Activated CD4-positive, alpha-beta T cell treated with anti-CD3 and anti-CD28 coated beads, Interleukin-2, Interleukin-6, amounts not matched to agents 100 ng/mL and 50 ng/mL, durations not matched to agents 16 hours and 8 hours (primary cell): ENCODE data around the gene NDUFC2.
"Not testable (repeated sequence)": the region's sequence is repeated elsewhere in the genome, so short reads cannot be mapped to it uniquely, and the experiment has no call there.

Experiments
- DNase-seq: peaks from one replicate; pipeline ENCODE4 v3.0.0-alpha.2; 2020

Gene NDUFC2

GRCh38 chr11:78078218-78079167 is 1.2 kb downstream of the NDUFC2 start:
- no peak for DNase-seq

GRCh38 chr11:78077592-78077991 is 2.1 kb downstream of the NDUFC2 start:
- DNase-seq = not testable (repeated sequence)

- DNase-seq = no peak
Measured at GRCh38 chr11:78076733-78077403, 2.8 kb downstream of the NDUFC2 start.

GRCh38 chr11:78074756-78075155 is 4.9 kb downstream of the NDUFC2 start:
- DNase-seq = no peak

GRCh38 chr11:78072455-78072854 is 7.2 kb downstream of the NDUFC2 start:
- DNase-seq = no peak

GRCh38 chr11:78071717-78072116 is 7.9 kb downstream of the NDUFC2 start:
- no peak for DNase-seq

GRCh38 chr11:78070621-78071020 is 9.0 kb downstream of the NDUFC2 start:
- DNase-seq = no peak

- DNase-seq = no peak
Measured at GRCh38 chr11:78069465-78069864, 10.2 kb downstream of the NDUFC2 start.

GRCh38 chr11:78067704-78068103 is 12.0 kb downstream of the NDUFC2 start:
- no peak for DNase-seq

- no peak for DNase-seq
Measured at GRCh38 chr11:78066471-78066870, 13.2 kb downstream of the NDUFC2 start.

GRCh38 chr11:78065203-78065602 is 14.5 kb downstream of the NDUFC2 start:
- no peak for DNase-seq

- DNase-seq = no peak
Measured at GRCh38 chr11:78063440-78064181, 16.1 kb downstream of the NDUFC2 start, which contains the start of gene THRSP. Gene THRSP (plus strand): TSS chr11:78063861. CDS start chr11:78063882, 21 bp downstream.

- DNase-seq = no peak
Measured at GRCh38 chr11:78062671-78063070, 17.0 kb downstream of the NDUFC2 start.

GRCh38 chr11:78061921-78062311 is 17.7 kb downstream of the NDUFC2 start:
- no peak for DNase-seq

GRCh38 chr11:78061088-78061920 is 18.4 kb downstream of the NDUFC2 start:
- no peak for DNase-seq

GRCh38 chr11:78060533-78060932 is 19.1 kb downstream of the NDUFC2 start:
- DNase-seq = no peak

GRCh38 chr11:78059749-78060328 is 19.8 kb downstream of the NDUFC2 start:
- DNase-seq = not testable (repeated sequence)

GRCh38 chr11:78057462-78058055 is 22.1 kb downstream of the NDUFC2 start:
- no peak for DNase-seq

- no peak for DNase-seq
Measured at GRCh38 chr11:78056093-78056492, 23.6 kb downstream of the NDUFC2 start.

- no peak for DNase-seq
Measured at GRCh38 chr11:78054971-78055370, 24.7 kb downstream of the NDUFC2 start.
